Heart right ventricle (tissue), 16 donors: Measurements from ENCODE around the gene KLHDC8A. TPM values are rescaled to one million over a fixed set of nuclear protein-coding genes. Genes with fewer than 3 reads are reported as not detected.

ENCODE experiments used
- ATAC-seq, 8 donors: fragments of 200-7000 bp; cut with Tn5 transposase; one replicate each; pipeline ENCODE4 v1.9.1; 2020; ENCODE audit warnings: mild to moderate bottlenecking in 8 of 8, moderate library complexity in 8 of 8, moderate number of reproducible peaks in 1 of 8
- DNase-seq, 2 donors: peaks; one replicate each; pipeline ENCODE4 v3.0.0-alpha.2; 2020
- H3K27ac ChIP-seq, 10 donors: fragments of 200-600 bp; sonication (generic) in 2 of 10; one replicate each; pipeline versions ENCODE4 v1.5.0 to v1.8.0; 2020 to 2022; ENCODE audit warnings: mild to moderate bottlenecking in 3 of 10
- H3K27me3 ChIP-seq, 7 donors: fragments of 200-600 bp; one replicate each; pipeline ENCODE4 v1.8.0; 2021 to 2022; ENCODE audit warnings: mild to moderate bottlenecking in 2 of 7
- H3K36me3 ChIP-seq, 9 donors: fragments of 200-600 bp; sonication (generic) in 1 of 9; one replicate each; pipeline versions ENCODE4 v1.5.0 to v1.8.0; 2020 to 2022; ENCODE audit warnings: mild to moderate bottlenecking in 2 of 9
- H3K4me1 ChIP-seq, 9 donors: fragments of 200-600 bp; sonication (generic) in 1 of 9; one replicate each; pipeline versions ENCODE4 v1.5.0 to v1.8.0; 2020 to 2022; ENCODE audit warnings: mild to moderate bottlenecking in 4 of 9
- H3K4me3 ChIP-seq, 10 donors: fragments of 200-600 bp; sonication (generic) in 2 of 10; one replicate each; pipeline versions ENCODE4 v1.5.0 to v1.8.0; 2020 to 2022; ENCODE audit warnings: mild to moderate bottlenecking in 7 of 10, moderate library complexity in 2 of 10
- H3K9me3 ChIP-seq, 11 donors: fragments of 200-600 bp in 10 of 11; sonication (generic) in 2 of 11; one replicate each; pipeline versions ENCODE4 v1.5.0 to v1.8.0; 2013 to 2022; ENCODE audit warnings: mild to moderate bottlenecking in 2 of 11, control low read depth in 1 of 11, moderate library complexity in 1 of 11
- CTCF ChIP-seq, 9 donors: fragments of 200-600 bp; sonication (generic) in 2 of 9; IDR thresholded peaks; one replicate each; pipeline versions ENCODE4 v1.5.0 to v1.8.0; 2021 to 2022; ENCODE audit warnings: antibody characterized with exemption in 9 of 9, mild to moderate bottlenecking in 5 of 9, moderate library complexity in 1 of 9
- WGBS, 2 donors: extraction: QIAGEN DNeasy Blood & Tissue Kit; methylation state at CpG; one replicate each; pipeline ENCODE4 v1.1.7; 2013; ENCODE audit warnings: inconsistent platforms in 1 of 2; 5-methylcytosine and 5-hydroxymethylcytosine counted together
- intact Hi-C, 10 donors: fragments of 100-400 bp; cut with DNase I; formaldehyde crosslinking; loops; one replicate each; pipeline versions ENCODE4 v1.11.1 to v1.14.2; 2022
- polyA plus RNA-seq, 2 donors: library from polyadenylated mRNA; stranded (reverse); fragments of 200-250 nt; gene quantifications; one replicate each; pipeline ENCODE4 v1.2.3, GENCODE V29; 2013
- total RNA-seq, 10 donors: library from RNA; stranded (reverse); fragmentation: NEBNext Ultra II Directional in 3 of 10; extraction: Animal tissue kit (Norgen Biotek cat#: 25700) in 3 of 10; gene quantifications; one replicate each; pipeline versions ENCODE4 v1.2.1 to v1.2.4, GENCODE V29; 2021 to 2023
- donor health status: Arrhythmogenic right ventricular cardiomyopathy.
- donor health status: ischemic (EF 13 %, LVEDD 7.1; RV severe dilation, severe dysfunction).
- donor health status: healthy with polysubstance abuse.
- donor health status: DM: no; HTN: yes; CAD: no.
- donor health status: DM: no; HTN: no; CAD: no.
- donor health status: ischemic (EF 25% LVEDD 6.9; RV normal size, moderate dysfunction).
- donor health status: ischemic (EF 25% LVEDD 5.7; RV mildly dilated, moderate dysfunction).
- donor health status: healthy.
- donor health status: DM: yes; HTN: yes; CAD: no.
- donor health status: Ischemic cardiomyopathy.
- donor health status: ischemic (EF 35%, LVEDD 5.7; RV mildly dilated, moderate dysfunction).
- donor health status: nonischemic (EF 11% LVEDD 7.7; RV severe dilation, severe dysfunction).
- donor health status: DM: yes; HTN: yes; CAD: no.
- donor health status: PGD.
- donor health status: ischemic (EF 29% LVEDD 5.4; RV normal size, mild dysfunction).
- donor health status: nonischemic (EF 23%, LVEDD 6.1; RV moderate dilation, normal function).

Gene KLHDC8A
- total and polyA plus RNA-seq, 12 donors: 0.15 to 0.16 TPM; not detected in 10

DNA sequence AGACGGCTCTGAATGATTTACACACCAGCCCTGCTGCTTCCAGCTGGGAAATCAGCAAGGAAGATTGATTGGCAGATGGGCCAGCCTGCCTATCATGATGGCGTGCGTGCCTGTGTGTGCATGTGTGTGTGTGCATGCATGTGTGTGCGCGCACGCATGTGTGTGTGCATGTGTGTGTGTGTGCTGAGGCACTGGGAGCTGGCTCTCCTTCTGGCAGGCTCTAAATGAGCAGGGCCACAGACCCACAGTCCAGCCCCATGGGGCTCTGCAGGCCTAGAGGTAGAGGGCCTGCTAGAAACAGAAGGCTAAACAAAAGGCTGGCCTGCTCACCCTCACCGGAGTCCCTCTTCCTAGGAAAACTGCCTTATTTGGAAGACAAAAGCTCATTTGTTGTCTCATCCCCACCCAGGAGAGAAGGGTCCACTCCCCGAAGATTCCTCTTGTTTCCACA is 6.0 kb downstream of the KLHDC8A start:
- ATAC-seq: no peak
- H3K27ac ChIP-seq: no peak overlapping the region
- H3K4me3 ChIP-seq: no peak overlapping the region
- WGBS, 2 donors: 86% methylated on average over 8 of the region's 8 CpGs
- no peaks in the 10 kb centered on the region for H3K36me3 ChIP-seq
- DNase-seq: no peak
- peaks cover 0 to 12% (median 0%) of the 10 kb centered on the region in 9 donors for H3K4me1 ChIP-seq
- H3K9me3 ChIP-seq: no peaks in the 10 kb centered on the region
- peaks cover 0 to 26% (median 22%) of the 10 kb centered on the region in 7 donors for H3K27me3 ChIP-seq
- intact Hi-C loops: loop anchor here in 7 of 10 donors (5.0 to 10.0 kb wide), 3 partner anchors 84 to 137 kb away; no protein-coding TSS in a partner anchor
- no peak for TF ChIP-seq CTCF (IDR thresholded peaks at IDR 0.05)

- peaks cover 0 to 12% (median 0%) of the 10 kb centered on the region in 9 donors for H3K4me1 ChIP-seq
- no peak for TF ChIP-seq CTCF (IDR thresholded peaks at IDR 0.05)
- H3K36me3 ChIP-seq: no peaks in the 10 kb centered on the region
- intact Hi-C loops: loop anchor here in 7 of 10 donors (5.0 to 10.0 kb wide), 3 partner anchors 85 to 137 kb away; no protein-coding TSS in a partner anchor
- H3K27ac ChIP-seq: no peak overlapping the region
- ATAC-seq (peak in 1 of 8 donors; percentile 14), DNase-seq (no peak)
- H3K4me3 ChIP-seq: no peak overlapping the region
- peaks cover 0 to 32% (median 26%) of the 10 kb centered on the region in 7 donors for H3K27me3 ChIP-seq
- WGBS, 2 donors: 81 to 85% methylated on average over 4 of the region's 4 CpGs
- no peaks in the 10 kb centered on the region for H3K9me3 ChIP-seq
Measured at GRCh38 chr1:205350124-205350523, 6.6 kb downstream of the KLHDC8A start.

GRCh38 chr1:205348554-205349487 is 7.9 kb downstream of the KLHDC8A start:
- no peak for DNase-seq
- Histone ChIP-seq H3K36me3 (no peaks in the 10 kb centered on the region), H3K27ac (no peak overlapping the region), H3K27me3 (peaks cover 7 to 45% (median 39%) of the 10 kb centered on the region in 7 donors), H3K4me1 (peaks cover 2 to 18% (median 7%) of the 10 kb centered on the region in 9 donors), H3K9me3 (no peaks in the 10 kb centered on the region), H3K4me3 (no peak overlapping the region)
- 66 to 71% methylated on average over 5 of the region's 5 CpGs for WGBS, 2 donors
- no peak for TF ChIP-seq CTCF (IDR thresholded peaks at IDR 0.05)
- ATAC-seq: no peak
- intact Hi-C loops: no loop called here

DNA sequence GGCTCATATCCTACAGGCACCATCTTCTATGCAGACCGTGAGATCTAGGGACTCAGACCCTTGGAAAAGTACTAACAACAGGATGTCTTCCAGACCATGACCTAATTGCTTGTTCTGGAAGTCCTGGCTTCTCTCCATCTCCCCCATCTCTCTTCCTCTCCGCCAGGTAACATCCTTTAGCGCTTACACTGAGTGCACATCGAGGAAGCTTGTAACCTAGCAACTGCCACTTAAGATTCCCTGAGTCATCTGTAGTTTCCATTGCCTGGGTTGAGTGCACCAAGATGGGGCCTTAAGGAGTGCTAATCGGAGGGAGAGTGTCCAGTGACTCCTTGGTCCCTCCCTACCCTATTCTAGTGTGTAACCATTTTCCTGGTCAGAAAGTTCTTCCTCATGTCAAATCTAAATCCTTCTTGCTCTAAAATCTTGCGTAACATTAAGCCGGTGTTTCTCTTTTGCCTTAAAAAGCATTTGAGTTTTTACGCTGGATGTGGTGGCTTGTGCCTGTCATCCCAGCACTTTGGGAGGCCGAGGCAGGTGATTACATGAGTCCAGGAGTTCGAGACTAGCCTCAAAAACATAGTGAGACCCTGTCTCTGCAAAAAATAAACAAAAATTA is 9.7 kb downstream of the KLHDC8A start:
- Histone ChIP-seq H3K27ac (no peak overlapping the region), H3K4me3 (no peak overlapping the region), H3K4me1 (peaks cover 3 to 25% (median 14%) of the 10 kb centered on the region in 9 donors), H3K36me3 (no peaks in the 10 kb centered on the region), H3K27me3 (peaks cover 16 to 58% (median 51%) of the 10 kb centered on the region in 7 donors), H3K9me3 (no peaks in the 10 kb centered on the region)
- TF ChIP-seq CTCF (IDR thresholded peaks at IDR 0.05): no peak
- 80 to 82% methylated on average over 10 of the region's 10 CpGs for WGBS, 2 donors
- no peak for ATAC-seq
- no peak for DNase-seq
- intact Hi-C loops: no loop called here
